Choroid plexus epithelial cell (primary cell): ENCODE results near the gene OLA1.

Source experiments
- DNase-seq: peaks from one replicate; pipeline ENCODE4 v3.0.0-alpha.2; 2010; ENCODE audit warnings: low read depth
- H3K4me3 ChIP-seq: 2 replicates; pipeline ENCODE4 v1.5.1; 2011; ENCODE audit warnings: low read depth, mild to moderate bottlenecking, control low read depth, low read length, moderate library complexity
- CTCF ChIP-seq: conservative IDR thresholded peaks from 2 replicates; pipeline ENCODE4 v1.5.1; 2011; ENCODE audit warnings: low read depth, mild to moderate bottlenecking, control low read depth, inconsistent platforms, low read length, moderate library complexity

Gene OLA1

GRCh38 chr2:174117951-174118930 is 130.1 kb downstream of the OLA1 start:
- H3K4me3 ChIP-seq: peak overlapping the region; percentile 9

GRCh38 chr2:174112073-174112472 is 136.3 kb downstream of the OLA1 start:
- no peak overlapping the region for H3K4me3 ChIP-seq
- no peak for TF ChIP-seq CTCF
- no peak for DNase-seq

More at GRCh38 chr2:174117951-174118930, 130.1 kb downstream of the OLA1 start:
- peak; percentile 75 for DNase-seq
- no peak for TF ChIP-seq CTCF

GRCh38 chr2:174108579-174108978 is 139.8 kb downstream of the OLA1 start:
- no peak for TF ChIP-seq CTCF
- H3K4me3 ChIP-seq: no peak overlapping the region
- DNase-seq: no peak

GRCh38 chr2:174106736-174107135 is 141.6 kb downstream of the OLA1 start:
- TF ChIP-seq CTCF: no peak
- DNase-seq: no peak
- no peak overlapping the region for H3K4me3 ChIP-seq

- H3K4me3 ChIP-seq: no peak overlapping the region
- no peak for TF ChIP-seq CTCF
Measured at GRCh38 chr2:174094542-174094941, 153.8 kb downstream of the OLA1 start.

GRCh38 chr2:174090476-174090875 is 157.9 kb downstream of the OLA1 start:
- H3K4me3 ChIP-seq: no peak overlapping the region
- no peak for TF ChIP-seq CTCF
- no peak for DNase-seq

More at GRCh38 chr2:174094542-174094941, 153.8 kb downstream of the OLA1 start:
- no peak for DNase-seq
